ENCODE measurements around the gene COL25A1.
"Not testable (repeated sequence)": the region's sequence is repeated elsewhere in the genome, so short reads cannot be mapped to it uniquely, and the experiment has no call there.

COL25A1 gene

GRCh38 chr4:109026588-109026987 is 275.9 kb downstream of the COL25A1 start:
- no peak for TF ChIP-seq EZH2phosphoT487 (IDR thresholded peaks at IDR 0.05; ENCODE audit: low read depth)
- TF ChIP-seq, protein P1, sequence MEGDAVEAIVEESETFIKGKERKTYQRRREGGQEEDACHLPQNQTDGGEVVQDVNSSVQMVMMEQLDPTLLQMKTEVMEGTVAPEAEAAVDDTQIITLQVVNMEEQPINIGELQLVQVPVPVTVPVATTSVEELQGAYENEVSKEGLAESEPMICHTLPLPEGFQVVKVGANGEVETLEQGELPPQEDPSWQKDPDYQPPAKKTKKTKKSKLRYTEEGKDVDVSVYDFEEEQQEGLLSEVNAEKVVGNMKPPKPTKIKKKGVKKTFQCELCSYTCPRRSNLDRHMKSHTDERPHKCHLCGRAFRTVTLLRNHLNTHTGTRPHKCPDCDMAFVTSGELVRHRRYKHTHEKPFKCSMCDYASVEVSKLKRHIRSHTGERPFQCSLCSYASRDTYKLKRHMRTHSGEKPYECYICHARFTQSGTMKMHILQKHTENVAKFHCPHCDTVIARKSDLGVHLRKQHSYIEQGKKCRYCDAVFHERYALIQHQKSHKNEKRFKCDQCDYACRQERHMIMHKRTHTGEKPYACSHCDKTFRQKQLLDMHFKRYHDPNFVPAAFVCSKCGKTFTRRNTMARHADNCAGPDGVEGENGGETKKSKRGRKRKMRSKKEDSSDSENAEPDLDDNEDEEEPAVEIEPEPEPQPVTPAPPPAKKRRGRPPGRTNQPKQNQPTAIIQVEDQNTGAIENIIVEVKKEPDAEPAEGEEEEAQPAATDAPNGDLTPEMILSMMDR (IDR thresholded peaks at IDR 0.05; ENCODE audit: low read depth, low read length) = no peak
- no peak overlapping the region for H2AFZ ChIP-seq (ENCODE audit: low read depth, low read length)
- no peaks in the 10 kb centered on the region for H3K79me2 ChIP-seq (ENCODE audit: low read length)
- no peak overlapping the region for H3K27ac ChIP-seq (ENCODE audit: low read length)
- peaks cover 7% of the 10 kb centered on the region for H3K4me1 ChIP-seq (ENCODE audit: low read length)
- H4K20me1 ChIP-seq (ENCODE audit: insufficient read depth, low read length) = no peaks in the 10 kb centered on the region
- H3K9me3 ChIP-seq (ENCODE audit: insufficient read depth, low read length) = 0 out of 2 replicates have a peak, but pooled peaks cover 2% of the 10 kb centered on the region
- H3K36me3 ChIP-seq (replicated peaks; ENCODE audit: low read depth, low read length) = no peaks in the 10 kb centered on the region
- H3K4me2 ChIP-seq (ENCODE audit: low read length) = no peak overlapping the region
- no peak overlapping the region for H3K4me3 ChIP-seq (ENCODE audit: low read length)
- H3K27me3 ChIP-seq (ENCODE audit: low read depth, low read length) = no peaks in the 10 kb centered on the region
- H3K9ac ChIP-seq (ENCODE audit: low read length) = no peak overlapping the region

DNA sequence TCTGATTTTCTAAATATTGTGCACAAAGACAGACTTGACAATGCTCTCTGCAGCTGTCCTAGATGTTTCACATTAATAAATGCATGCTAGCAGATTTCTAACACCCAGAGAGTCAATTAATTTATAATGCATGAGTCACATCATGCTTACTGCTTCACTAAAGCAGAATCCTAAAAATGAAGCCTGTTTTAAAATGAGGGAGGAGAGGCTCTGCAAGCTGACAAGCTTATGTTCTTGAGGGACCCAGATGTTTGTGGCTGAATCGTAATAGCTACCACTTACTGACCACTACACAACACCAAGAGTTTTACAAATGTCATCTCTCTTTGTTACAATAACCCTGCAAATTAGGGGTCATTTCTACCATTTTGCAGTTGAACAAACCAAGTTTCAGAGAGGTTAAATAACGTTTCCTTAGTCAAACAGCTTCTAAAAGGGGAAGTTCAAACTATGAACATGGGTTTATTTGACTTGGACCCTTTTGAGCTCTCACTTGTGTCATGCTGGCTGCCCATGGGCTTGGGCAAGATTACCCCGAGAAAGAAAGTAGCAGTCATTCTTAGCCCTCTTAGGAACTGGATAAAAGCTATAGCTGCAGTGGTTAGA is 276.9 kb downstream of the COL25A1 start:
- no peak overlapping the region for H3K4me3 ChIP-seq (ENCODE audit: low read length)
- no peak overlapping the region for H3K27ac ChIP-seq (ENCODE audit: low read length)
- H3K79me2 ChIP-seq (ENCODE audit: low read length) = no peaks in the 10 kb centered on the region
- no peak overlapping the region for H3K9ac ChIP-seq (ENCODE audit: low read length)
- peaks cover 2% of the 10 kb centered on the region; the same call in 1 of the 2 replicates for H3K9me3 ChIP-seq (ENCODE audit: insufficient read depth, low read length)
- TF ChIP-seq, protein P1 (IDR thresholded peaks at IDR 0.05; ENCODE audit: low read depth, low read length) = no peak
- TF ChIP-seq EZH2phosphoT487 (IDR thresholded peaks at IDR 0.05; ENCODE audit: low read depth) = no peak
- H3K27me3 ChIP-seq (ENCODE audit: low read depth, low read length) = no peaks in the 10 kb centered on the region
- H3K4me2 ChIP-seq (ENCODE audit: low read length) = peak overlapping the region; percentile 16; the same call in 1 of the 2 replicates
- H2AFZ ChIP-seq (ENCODE audit: low read depth, low read length) = peak overlapping the region; percentile 53; the same call in 1 of the 2 replicates
- no peaks in the 10 kb centered on the region for H4K20me1 ChIP-seq (ENCODE audit: insufficient read depth, low read length)
- peaks cover 7% of the 10 kb centered on the region for H3K4me1 ChIP-seq (ENCODE audit: low read length)
- no peaks in the 10 kb centered on the region for H3K36me3 ChIP-seq (replicated peaks; ENCODE audit: low read depth, low read length)

- peaks cover 2% of the 10 kb centered on the region; the same call in 1 of the 2 replicates for H3K9me3 ChIP-seq (ENCODE audit: insufficient read depth, low read length)
- no peaks in the 10 kb centered on the region for H4K20me1 ChIP-seq (ENCODE audit: insufficient read depth, low read length)
- no peak overlapping the region for H3K27ac ChIP-seq (ENCODE audit: low read length)
- no peak overlapping the region for H3K4me3 ChIP-seq (ENCODE audit: low read length)
- TF ChIP-seq EZH2phosphoT487 (IDR thresholded peaks at IDR 0.05; ENCODE audit: low read depth) = no peak
- TF ChIP-seq, protein P1 (IDR thresholded peaks at IDR 0.05; ENCODE audit: low read depth, low read length) = no peak
- H2AFZ ChIP-seq (ENCODE audit: low read depth, low read length) = no peak overlapping the region
- H3K79me2 ChIP-seq (ENCODE audit: low read length) = no peaks in the 10 kb centered on the region
- H3K27me3 ChIP-seq (ENCODE audit: low read depth, low read length) = no peaks in the 10 kb centered on the region
- H3K4me2 ChIP-seq (ENCODE audit: low read length) = no peak overlapping the region
- H3K4me1 ChIP-seq (ENCODE audit: low read length) = peaks cover 7% of the 10 kb centered on the region
- no peaks in the 10 kb centered on the region for H3K36me3 ChIP-seq (replicated peaks; ENCODE audit: low read depth, low read length)
- H3K9ac ChIP-seq (ENCODE audit: low read length) = no peak overlapping the region
These were observed 279.5 kb downstream of the COL25A1 start for GRCh38 chr4:109022961-109023360.

DNA sequence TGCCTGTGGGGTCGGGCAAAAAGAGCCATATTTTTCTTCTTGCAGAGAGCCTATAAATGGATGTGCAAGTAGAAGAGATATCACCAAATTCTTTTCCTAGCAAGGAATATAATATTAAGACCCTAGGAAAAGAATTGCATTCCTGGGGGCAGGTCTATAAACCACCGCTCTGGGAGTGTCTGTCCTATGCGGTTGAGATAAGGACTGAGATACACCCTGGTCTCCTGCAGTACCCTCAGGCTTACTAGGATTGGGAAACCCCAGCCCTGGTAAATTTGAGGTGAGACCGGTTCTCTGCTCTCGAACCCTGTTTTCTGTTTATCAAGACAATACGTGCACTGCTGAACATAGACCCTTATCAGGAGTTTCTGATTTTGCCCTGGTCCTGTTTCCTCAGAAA is 280.8 kb downstream of the COL25A1 start:
- not testable (repeated sequence) for H3K27me3 ChIP-seq (ENCODE audit: low read depth, low read length); H3K4me3 ChIP-seq (ENCODE audit: low read length); H3K27ac ChIP-seq (ENCODE audit: low read length); H3K4me1 ChIP-seq (ENCODE audit: low read length); H3K9ac ChIP-seq (ENCODE audit: low read length); H3K79me2 ChIP-seq (ENCODE audit: low read length); H3K9me3 ChIP-seq (ENCODE audit: insufficient read depth, low read length); H3K36me3 ChIP-seq (replicated peaks; ENCODE audit: low read depth, low read length); H4K20me1 ChIP-seq (ENCODE audit: insufficient read depth, low read length); H2AFZ ChIP-seq (ENCODE audit: low read depth, low read length); H3K4me2 ChIP-seq (ENCODE audit: low read length)
